Measurements from ENCODE around the gene TM7SF3.

GRCh38 chr12:27052176-27052575 lies 38.0 kb upstream of the TM7SF3 start:
- TF ChIP-seq CTCF (IDR thresholded peaks at IDR 0.05): no peak
- no peak for TF ChIP-seq POLR2A (IDR thresholded peaks at IDR 0.05)

All from Peyer's patch (tissue), 4 donors.